VCaP (cell line): ENCODE data around the gene TNS1.

Source experiments
- H3K27ac ChIP-seq: fragments of 450-650 bp; 2 replicates; pipeline ENCODE4 v1.5.1; 2017
- CTCF ChIP-seq: fragments of 450-650 bp; conservative IDR thresholded peaks from 2 replicates; pipeline ENCODE4 v1.5.1; 2017; ENCODE audit warnings: mild to moderate bottlenecking, moderate library complexity

TNS1 gene

GRCh38 chr2:217930761-217931563 lies 71.8 kb downstream of the TNS1 start:
- TF ChIP-seq CTCF = no peak
- H3K27ac ChIP-seq = no peak overlapping the region

- H3K27ac ChIP-seq = no peak overlapping the region
- TF ChIP-seq CTCF = no peak
Measured at GRCh38 chr2:217929757-217930707, 72.8 kb downstream of the TNS1 start.

GRCh38 chr2:217929272-217929671 lies 73.5 kb downstream of the TNS1 start:
- TF ChIP-seq CTCF = no peak
- no peak overlapping the region for H3K27ac ChIP-seq

- no peak for TF ChIP-seq CTCF
- H3K27ac ChIP-seq = no peak overlapping the region
Measured at GRCh38 chr2:217928324-217929181, 74.2 kb downstream of the TNS1 start.

- no peak overlapping the region for H3K27ac ChIP-seq
- no peak for TF ChIP-seq CTCF
Measured at GRCh38 chr2:217927601-217928323, 75.0 kb downstream of the TNS1 start.

GRCh38 chr2:217926801-217927200 lies 76.0 kb downstream of the TNS1 start:
- no peak for TF ChIP-seq CTCF
- no peak overlapping the region for H3K27ac ChIP-seq
